HL-60 (cell line): ENCODE data around the gene ELL3.

Source experiments
- DNase-seq, 2 experiments: peaks; one replicate each; pipeline ENCODE4 v3.0.0-alpha.2; 2010 to 2020; ENCODE audit warnings: low read depth in 1 of 2, low spot score in 1 of 2
- H3K27ac ChIP-seq: fragments of 250-450 bp; sonication (Bioruptor Pico); replicated peaks from 2 replicates; pipeline ENCODE4 v1.5.1; 2020; ENCODE audit warnings: mild to moderate bottlenecking, moderate library complexity
- H3K27me3 ChIP-seq: fragments of 250-450 bp; sonication (Bioruptor Pico); 2 replicates; pipeline ENCODE4 v1.5.1; 2021; ENCODE audit warnings: mild to moderate bottlenecking, moderate library complexity; ENCODE audit not compliant: insufficient read depth, poor library complexity, severe bottlenecking
- H3K4me3 ChIP-seq: replicated peaks from 2 replicates; pipeline ENCODE4 v1.5.1; 2011; ENCODE audit warnings: mild to moderate bottlenecking, control low read depth, low read length; ENCODE audit not compliant: insufficient read depth
- GABPA ChIP-seq: IDR thresholded peaks from 2 replicates; pipeline ENCODE4 v1.6.1; 2012; ENCODE audit warnings: low read depth
- POLR2AphosphoS5 ChIP-seq: IDR thresholded peaks from 2 replicates; pipeline ENCODE4 v1.6.1; 2012; ENCODE audit warnings: low read depth
- REST ChIP-seq: IDR thresholded peaks from 2 replicates; pipeline ENCODE4 v1.6.1; 2012; ENCODE audit warnings: low read depth; ENCODE audit not compliant: insufficient replicate concordance
- SPI1 ChIP-seq: IDR thresholded peaks from 2 replicates; pipeline ENCODE4 v1.6.1; 2012; ENCODE audit warnings: low read depth, mild to moderate bottlenecking, borderline replicate concordance
- TF ChIP-seq, protein P1 (sequence below): IDR thresholded peaks from one replicate; pipeline ENCODE4 v1.5.1; 2011; ENCODE audit warnings: low read length, control low read depth, inconsistent platforms; ENCODE audit not compliant: insufficient read depth

Gene ELL3

GRCh38 chr15:43794269-43795037 is 17.7 kb upstream of the ELL3 start:
- H3K27ac ChIP-seq: peak overlapping the region; percentile 96; the same call in 1 of the 2 replicates
- no peaks in the 10 kb centered on the region for H3K27me3 ChIP-seq

GRCh38 chr15:43793647-43794046 is 16.9 kb upstream of the ELL3 start:
- peak overlapping the region; percentile 96 for H3K27ac ChIP-seq
- TF ChIP-seq, protein P1, sequence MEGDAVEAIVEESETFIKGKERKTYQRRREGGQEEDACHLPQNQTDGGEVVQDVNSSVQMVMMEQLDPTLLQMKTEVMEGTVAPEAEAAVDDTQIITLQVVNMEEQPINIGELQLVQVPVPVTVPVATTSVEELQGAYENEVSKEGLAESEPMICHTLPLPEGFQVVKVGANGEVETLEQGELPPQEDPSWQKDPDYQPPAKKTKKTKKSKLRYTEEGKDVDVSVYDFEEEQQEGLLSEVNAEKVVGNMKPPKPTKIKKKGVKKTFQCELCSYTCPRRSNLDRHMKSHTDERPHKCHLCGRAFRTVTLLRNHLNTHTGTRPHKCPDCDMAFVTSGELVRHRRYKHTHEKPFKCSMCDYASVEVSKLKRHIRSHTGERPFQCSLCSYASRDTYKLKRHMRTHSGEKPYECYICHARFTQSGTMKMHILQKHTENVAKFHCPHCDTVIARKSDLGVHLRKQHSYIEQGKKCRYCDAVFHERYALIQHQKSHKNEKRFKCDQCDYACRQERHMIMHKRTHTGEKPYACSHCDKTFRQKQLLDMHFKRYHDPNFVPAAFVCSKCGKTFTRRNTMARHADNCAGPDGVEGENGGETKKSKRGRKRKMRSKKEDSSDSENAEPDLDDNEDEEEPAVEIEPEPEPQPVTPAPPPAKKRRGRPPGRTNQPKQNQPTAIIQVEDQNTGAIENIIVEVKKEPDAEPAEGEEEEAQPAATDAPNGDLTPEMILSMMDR: no peak
- TF ChIP-seq REST (no peak), GABPA (no peak), SPI1 (no peak), POLR2AphosphoS5 (no peak)

More at GRCh38 chr15:43794269-43795037, 17.7 kb upstream of the ELL3 start:
- no peak overlapping the region for H3K4me3 ChIP-seq
- TF ChIP-seq POLR2AphosphoS5 (no peak), REST (peak; percentile 73)
- no peak for DNase-seq

DNA sequence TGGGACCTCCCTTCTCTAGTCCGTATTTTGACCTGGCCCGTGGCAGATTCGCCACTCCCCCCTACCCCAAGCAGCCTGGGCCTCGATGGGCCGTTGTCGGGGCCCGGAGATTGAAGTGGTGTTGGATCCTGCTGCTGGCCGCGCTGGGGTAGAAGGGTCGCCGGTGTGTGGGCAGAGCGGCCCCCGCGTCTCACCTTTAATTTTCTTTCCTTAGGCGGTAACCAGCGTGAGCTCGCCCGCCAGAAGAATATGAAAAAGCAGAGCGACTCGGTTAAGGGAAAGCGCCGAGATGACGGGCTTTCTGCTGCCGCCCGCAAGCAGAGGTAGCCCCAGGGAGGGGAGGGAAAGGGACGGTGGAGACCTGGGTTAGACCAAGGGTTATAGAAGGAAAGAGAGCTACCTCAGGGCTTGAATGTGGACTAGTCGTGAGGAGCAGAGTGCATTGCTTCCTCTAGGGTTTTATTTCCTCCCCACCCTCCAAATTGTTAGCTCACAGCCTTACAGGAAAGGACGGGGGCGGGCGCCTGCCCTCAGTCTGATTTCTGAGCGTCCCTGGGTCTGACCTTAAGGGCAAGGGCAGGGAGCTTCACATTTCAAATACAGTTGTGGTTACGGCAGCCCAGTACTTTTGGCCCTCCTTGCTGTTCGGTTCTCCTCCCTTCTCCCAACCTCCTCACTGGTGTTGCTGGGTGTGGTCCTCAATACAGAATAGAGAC is 16.2 kb upstream of the ELL3 start:
- H3K27me3 ChIP-seq: no peaks in the 10 kb centered on the region
- DNase-seq: peak in 1 of 2 experiments; percentile 31

More at GRCh38 chr15:43793647-43794046, 16.9 kb upstream of the ELL3 start:
- Histone ChIP-seq H3K27me3 (no peaks in the 10 kb centered on the region), H3K4me3 (peak overlapping the region; percentile 94)
- DNase-seq: peak in 1 of 2 experiments; percentile 46

More for the DNA sequence above, 16.2 kb upstream of the ELL3 start:
- no peak for TF ChIP-seq REST
- no peak for TF ChIP-seq SPI1
- TF ChIP-seq GABPA: no peak
- TF ChIP-seq, protein P1: no peak
- no peak for TF ChIP-seq POLR2AphosphoS5
- H3K27ac ChIP-seq: peak overlapping the region; percentile 96
- peak overlapping the region; percentile 94 for H3K4me3 ChIP-seq
